ENCODE measurements around the gene EPB41L2.
"Not testable (repeated sequence)": the region's sequence is repeated elsewhere in the genome, so short reads cannot be mapped to it uniquely, and the experiment has no call there.

EPB41L2 gene

GRCh38 chr6:130971504-130971903 is 91.5 kb downstream of the EPB41L2 start:
- no peak for DNase-seq

GRCh38 chr6:130970839-130971410 is 92.1 kb downstream of the EPB41L2 start:
- no peak for DNase-seq

- DNase-seq = peak; percentile 49
Observed at GRCh38 chr6:130969791-130970491, 93.1 kb downstream of the EPB41L2 start.

- no peak for DNase-seq
Observed at GRCh38 chr6:130969166-130969565, 93.9 kb downstream of the EPB41L2 start.

- no peak for DNase-seq
Observed at GRCh38 chr6:130968476-130968875, 94.6 kb downstream of the EPB41L2 start.

GRCh38 chr6:130967502-130968445 is 95.3 kb downstream of the EPB41L2 start:
- DNase-seq = peak; percentile 93

GRCh38 chr6:130966344-130966980 is 96.6 kb downstream of the EPB41L2 start:
- DNase-seq = no peak

- no peak for DNase-seq
Observed at GRCh38 chr6:130965656-130966055, 97.4 kb downstream of the EPB41L2 start.

GRCh38 chr6:130964808-130965604 is 98.0 kb downstream of the EPB41L2 start:
- no peak for DNase-seq

- no peak for DNase-seq
Observed at GRCh38 chr6:130964289-130964688, 98.8 kb downstream of the EPB41L2 start.

- no peak for DNase-seq
Observed at GRCh38 chr6:130962966-130963365, 100.1 kb downstream of the EPB41L2 start.

GRCh38 chr6:130961148-130961547 is 101.9 kb downstream of the EPB41L2 start:
- DNase-seq = peak; percentile 79

GRCh38 chr6:130959951-130960350 is 103.1 kb downstream of the EPB41L2 start:
- DNase-seq = no peak

- no peak for DNase-seq
Observed at GRCh38 chr6:130958468-130958867, 104.6 kb downstream of the EPB41L2 start.

- DNase-seq = no peak
Observed at GRCh38 chr6:130955755-130956154, 107.3 kb downstream of the EPB41L2 start.

GRCh38 chr6:130949553-130949952 is 113.5 kb downstream of the EPB41L2 start:
- DNase-seq = no peak

GRCh38 chr6:130947464-130947863 is 115.6 kb downstream of the EPB41L2 start:
- DNase-seq = no peak

- DNase-seq = no peak
Observed at GRCh38 chr6:130946076-130946475, 117.0 kb downstream of the EPB41L2 start.

- DNase-seq = no peak
Observed at GRCh38 chr6:130945401-130945919, 117.6 kb downstream of the EPB41L2 start.

- DNase-seq = no peak
Observed at GRCh38 chr6:130944486-130944885, 118.6 kb downstream of the EPB41L2 start.

GRCh38 chr6:130943738-130944137 is 119.3 kb downstream of the EPB41L2 start:
- DNase-seq = no peak

- not testable (repeated sequence) for DNase-seq
Observed at GRCh38 chr6:130942752-130943151, 120.3 kb downstream of the EPB41L2 start.

Measured in eye (tissue), 1 donor.